Sigmoid colon (tissue), 4 donors: Measurements from ENCODE around the gene GRIK5.

Experiments used
- EP300 ChIP-seq, 4 donors: sonication (generic); formaldehyde crosslinking; IDR thresholded peaks; one replicate each; pipeline ENCODE4 v1.6.1; 2017; ENCODE audit warnings: antibody characterized with exemption in 4 of 4
- POLR2AphosphoS5 ChIP-seq, 4 donors: sonication (generic); formaldehyde crosslinking; IDR thresholded peaks; one replicate each; pipeline ENCODE4 v1.6.1; 2017; ENCODE audit warnings: antibody characterized with exemption in 4 of 4
- TF ChIP-seq, protein P1 (sequence below), 4 experiments: fragments of 450-650 bp in 3 of 4; fragments of 200-600 bp in 1 of 4; IDR thresholded peaks; one replicate each; pipeline ENCODE4 v1.5.1; 2016 to 2019; ENCODE audit warnings: antibody characterized with exemption in 4 of 4, mild to moderate bottlenecking in 3 of 4, moderate library complexity in 2 of 4

DNA sequence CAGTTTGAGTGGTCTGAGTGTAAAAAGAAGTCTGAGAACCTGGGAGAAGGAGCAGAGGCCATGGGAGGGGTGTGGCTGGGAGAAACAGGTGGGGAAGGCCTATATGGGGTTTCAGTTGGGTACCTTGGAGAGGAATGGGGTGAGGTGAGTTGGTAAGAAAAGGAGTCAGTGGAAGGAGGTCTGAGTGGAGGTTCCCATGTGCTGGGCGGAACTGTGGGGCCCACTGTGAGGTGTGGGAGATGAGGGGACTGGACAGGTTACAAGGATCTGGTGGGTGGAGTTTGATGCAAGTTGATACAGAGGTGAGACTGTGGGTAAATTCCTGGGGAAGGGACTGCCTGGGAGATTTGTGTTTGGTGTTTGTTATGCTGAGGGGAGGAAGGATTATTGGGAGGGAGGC, 8.1 kb upstream of the GRIK5 start:
- TF ChIP-seq, protein P1, sequence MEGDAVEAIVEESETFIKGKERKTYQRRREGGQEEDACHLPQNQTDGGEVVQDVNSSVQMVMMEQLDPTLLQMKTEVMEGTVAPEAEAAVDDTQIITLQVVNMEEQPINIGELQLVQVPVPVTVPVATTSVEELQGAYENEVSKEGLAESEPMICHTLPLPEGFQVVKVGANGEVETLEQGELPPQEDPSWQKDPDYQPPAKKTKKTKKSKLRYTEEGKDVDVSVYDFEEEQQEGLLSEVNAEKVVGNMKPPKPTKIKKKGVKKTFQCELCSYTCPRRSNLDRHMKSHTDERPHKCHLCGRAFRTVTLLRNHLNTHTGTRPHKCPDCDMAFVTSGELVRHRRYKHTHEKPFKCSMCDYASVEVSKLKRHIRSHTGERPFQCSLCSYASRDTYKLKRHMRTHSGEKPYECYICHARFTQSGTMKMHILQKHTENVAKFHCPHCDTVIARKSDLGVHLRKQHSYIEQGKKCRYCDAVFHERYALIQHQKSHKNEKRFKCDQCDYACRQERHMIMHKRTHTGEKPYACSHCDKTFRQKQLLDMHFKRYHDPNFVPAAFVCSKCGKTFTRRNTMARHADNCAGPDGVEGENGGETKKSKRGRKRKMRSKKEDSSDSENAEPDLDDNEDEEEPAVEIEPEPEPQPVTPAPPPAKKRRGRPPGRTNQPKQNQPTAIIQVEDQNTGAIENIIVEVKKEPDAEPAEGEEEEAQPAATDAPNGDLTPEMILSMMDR (IDR thresholded peaks at IDR 0.05) = no peak
- no peak for TF ChIP-seq EP300 (IDR thresholded peaks at IDR 0.05)
- no peak for TF ChIP-seq POLR2AphosphoS5 (IDR thresholded peaks at IDR 0.05)
